ENCODE results near the gene GID8. TPM values are rescaled to one million over a fixed set of nuclear protein-coding genes. Genes with fewer than 3 reads are reported as not detected.
"Not testable (repeated sequence)": the region's sequence is repeated elsewhere in the genome, so short reads cannot be mapped to it uniquely, and the experiment has no call there.

GID8 gene
- total RNA-seq, 1 donor from 2014 or later = 57.1 TPM

- FAIRE-seq (no peak), DNase-seq (ENCODE audit: low spot score in 2 of 2) (no peak)
Measured at GRCh38 chr20:62920039-62920645, 17.8 kb upstream of the GID8 start.

GRCh38 chr20:62921119-62921687 lies 16.7 kb upstream of the GID8 start:
- no peak for DNase-seq (ENCODE audit: low spot score in 2 of 2)
- FAIRE-seq = no peak

GRCh38 chr20:62922451-62922921 lies 15.5 kb upstream of the GID8 start:
- FAIRE-seq (no peak), DNase-seq (ENCODE audit: low spot score in 2 of 2) (no peak)

GRCh38 chr20:62923059-62923668 lies 14.8 kb upstream of the GID8 start:
- not testable (repeated sequence) for DNase-seq (ENCODE audit: low spot score in 2 of 2); FAIRE-seq

GRCh38 chr20:62923669-62924441 lies 14.1 kb upstream of the GID8 start:
- FAIRE-seq (no peak), DNase-seq (ENCODE audit: low spot score in 2 of 2) (no peak)

GRCh38 chr20:62924442-62925075 lies 13.4 kb upstream of the GID8 start:
- FAIRE-seq (no peak), DNase-seq (ENCODE audit: low spot score in 2 of 2) (no peak)

GRCh38 chr20:62925076-62925419 lies 12.9 kb upstream of the GID8 start:
- FAIRE-seq (no peak), DNase-seq (ENCODE audit: low spot score in 2 of 2) (no peak)

GRCh38 chr20:62925420-62926228 lies 12.3 kb upstream of the GID8 start:
- no peak for FAIRE-seq
- no peak for DNase-seq (ENCODE audit: low spot score in 2 of 2)

- DNase-seq (ENCODE audit: low spot score in 2 of 2) = peak; percentile 94 to 95
- no peak for FAIRE-seq
Measured at GRCh38 chr20:62926229-62927127, 11.5 kb upstream of the GID8 start, which contains the start of gene DIDO1. Gene DIDO1, minus strand, starts transcription at chr20:62926505.

GRCh38 chr20:62927128-62927705 lies 10.7 kb upstream of the GID8 start:
- FAIRE-seq (no peak), DNase-seq (ENCODE audit: low spot score in 2 of 2) (no peak)

- FAIRE-seq (no peak), DNase-seq (ENCODE audit: low spot score in 2 of 2) (no peak)
Measured at GRCh38 chr20:62928246-62928939, 9.6 kb upstream of the GID8 start.

GRCh38 chr20:62929051-62929538 lies 8.9 kb upstream of the GID8 start:
- FAIRE-seq (no peak), DNase-seq (ENCODE audit: low spot score in 2 of 2) (peak; percentile 56 to 75)

GRCh38 chr20:62931464-62931863 lies 6.5 kb upstream of the GID8 start:
- no peak for FAIRE-seq
- DNase-seq (ENCODE audit: low spot score in 2 of 2) = no peak

GRCh38 chr20:62933966-62934365 lies 4.0 kb upstream of the GID8 start:
- FAIRE-seq = no peak

GRCh38 chr20:62935204-62935967 lies 2.6 kb upstream of the GID8 start:
- FAIRE-seq (no peak), DNase-seq (ENCODE audit: low spot score in 2 of 2) (no peak)

More at GRCh38 chr20:62933966-62934365, 4.0 kb upstream of the GID8 start:
- DNase-seq (ENCODE audit: low spot score in 2 of 2) = no peak

GRCh38 chr20:62935968-62936585 lies 1.9 kb upstream of the GID8 start:
- FAIRE-seq = no peak

More at GRCh38 chr20:62935968-62936585, 1.9 kb upstream of the GID8 start:
- no peak for DNase-seq (ENCODE audit: low spot score in 2 of 2)
